GM12891 (cell line): ENCODE results near the gene NCAPG.

Source experiments
- PAX5 ChIP-seq: IDR thresholded peaks from 2 replicates; pipeline ENCODE4 v1.6.1; 2011; ENCODE audit warnings: low read length, moderate library complexity, mild to moderate bottlenecking; ENCODE audit not compliant: insufficient read depth, severe bottlenecking
- POLR2A ChIP-seq: IDR thresholded peaks from 2 replicates; pipeline ENCODE4 v1.6.1; 2011; ENCODE audit warnings: low read depth, low read length, control low read depth
- POLR2AphosphoS5 ChIP-seq: IDR thresholded peaks from 2 replicates; pipeline ENCODE4 v1.6.1; 2011; ENCODE audit warnings: low read depth, low read length, control low read depth

GRCh38 chr4:17859793-17860406 lies 49.1 kb downstream of the NCAPG start:
- TF ChIP-seq POLR2A (no peak), PAX5 (no peak), POLR2AphosphoS5 (no peak)
